ENCODE results near the gene SOX1.

GRCh38 chr13:112062072-112062567 lies 4.8 kb upstream of the SOX1 start:
- no peak for TF ChIP-seq POLR2A (IDR thresholded peaks at IDR 0.05)
- no peak for TF ChIP-seq CTCF (IDR thresholded peaks at IDR 0.05)
- no peak for TF ChIP-seq POLR2AphosphoS5 (IDR thresholded peaks at IDR 0.05)

All from gastroesophageal sphincter (tissue), 3 donors.